ENCODE results near the gene MSL2.

MSL2 gene

DNA sequence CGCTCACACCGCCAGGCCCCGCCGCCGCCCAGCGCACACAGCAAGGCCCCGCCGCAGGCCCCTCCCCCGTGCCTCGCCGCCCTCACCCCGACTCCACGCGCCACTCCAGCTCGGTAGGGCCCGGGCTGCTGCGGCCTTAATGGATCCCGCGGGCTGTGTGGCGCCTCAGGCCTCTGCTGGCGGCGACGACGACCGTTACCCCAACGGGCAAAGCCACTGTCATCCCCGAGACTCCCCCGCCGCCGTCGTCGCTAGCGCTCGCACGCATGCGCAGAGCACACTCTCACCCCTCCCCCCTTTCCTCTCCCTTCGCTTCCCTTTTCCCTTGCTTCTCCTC, at the start of gene MSL2:
TSS of gene MSL2 (minus strand) at position 272 of the 337 bp plus-strand sequence. CDS start 1,222 bp downstream, outside the sequence.
- DNase-seq (ENCODE audit: low read depth) = no peak
- no peak for TF ChIP-seq CTCF (IDR thresholded peaks at IDR 0.05; ENCODE audit: insufficient read depth, low read depth, low read length, missing control alignments)

GRCh38 chr3:136245691-136246090, 49.6 kb upstream of the MSL2 start:
- no peak for TF ChIP-seq CTCF (IDR thresholded peaks at IDR 0.05; ENCODE audit: insufficient read depth, low read depth, low read length, missing control alignments)
- DNase-seq (ENCODE audit: low read depth) = no peak
- no peak overlapping the region for H3K4me3 ChIP-seq (ENCODE audit: low read length)

More for the DNA sequence above, at the start of gene MSL2:
- H3K4me3 ChIP-seq (ENCODE audit: low read length) = peak within 1 kb of the TSS; percentile 88

GRCh38 chr3:136239094-136239493, 43.0 kb upstream of the MSL2 start:
- H3K4me3 ChIP-seq (ENCODE audit: low read length) = no peak overlapping the region
- TF ChIP-seq CTCF (IDR thresholded peaks at IDR 0.05; ENCODE audit: insufficient read depth, low read depth, low read length, missing control alignments) = no peak
- no peak for DNase-seq (ENCODE audit: low read depth)

DNA sequence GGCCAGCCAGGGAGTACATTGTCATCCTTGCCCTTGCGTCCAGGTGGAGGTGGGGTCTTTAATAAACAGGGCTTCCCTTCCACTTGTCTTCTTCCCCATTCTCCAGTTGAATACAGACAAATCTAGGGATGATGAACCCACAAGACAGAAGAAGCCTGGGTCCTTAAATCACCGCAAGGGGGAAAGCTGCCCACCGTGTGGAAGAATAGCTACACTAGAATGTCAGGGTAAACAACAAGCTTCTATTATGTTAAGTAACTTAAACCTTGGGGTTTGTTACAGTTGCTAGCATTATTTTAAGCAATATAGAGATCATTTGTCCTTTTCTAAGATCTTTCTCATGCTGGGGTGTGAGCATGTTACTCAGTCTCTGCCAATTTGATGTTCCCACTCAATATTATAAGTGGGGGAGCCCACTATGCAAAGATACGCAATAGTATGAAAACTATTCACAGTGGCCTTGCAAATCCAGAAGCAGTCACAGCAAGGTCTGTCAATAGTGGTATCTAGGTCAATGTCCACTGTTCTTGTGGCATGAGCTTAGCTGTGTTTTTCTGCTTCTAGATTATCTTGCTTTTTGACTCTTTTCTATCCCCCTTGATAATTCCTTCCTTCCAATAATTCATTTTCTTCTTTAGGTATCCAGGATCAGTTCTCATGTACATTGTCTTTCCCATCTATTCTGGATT, 42.0 kb upstream of the MSL2 start:
- no peak for TF ChIP-seq CTCF (IDR thresholded peaks at IDR 0.05; ENCODE audit: insufficient read depth, low read depth, low read length, missing control alignments)
- DNase-seq (ENCODE audit: low read depth) = no peak
- no peak overlapping the region for H3K4me3 ChIP-seq (ENCODE audit: low read length)

DNA sequence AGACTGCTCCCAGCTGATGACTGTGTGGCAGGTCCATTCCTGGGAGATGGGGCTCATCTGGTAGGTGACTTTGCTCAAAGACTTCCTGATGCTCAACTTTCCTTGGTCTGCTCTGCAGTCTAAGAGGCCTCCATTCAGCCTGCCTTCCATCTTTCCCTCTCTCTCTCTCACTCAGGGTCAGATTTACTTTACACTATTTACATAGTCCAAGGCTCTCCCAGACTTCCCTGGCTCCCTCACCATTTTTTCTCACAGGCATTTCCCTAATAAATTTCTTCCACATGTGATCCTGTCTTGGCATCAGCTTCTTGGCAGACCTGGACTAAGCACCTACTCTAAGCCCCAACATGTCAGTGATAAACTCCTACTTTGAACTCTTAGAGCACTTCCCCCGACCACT, 41.0 kb upstream of the MSL2 start:
- no peak overlapping the region for H3K4me3 ChIP-seq (ENCODE audit: low read length)
- TF ChIP-seq CTCF (IDR thresholded peaks at IDR 0.05; ENCODE audit: insufficient read depth, low read depth, low read length, missing control alignments) = no peak
- no peak for DNase-seq (ENCODE audit: low read depth)

DNA sequence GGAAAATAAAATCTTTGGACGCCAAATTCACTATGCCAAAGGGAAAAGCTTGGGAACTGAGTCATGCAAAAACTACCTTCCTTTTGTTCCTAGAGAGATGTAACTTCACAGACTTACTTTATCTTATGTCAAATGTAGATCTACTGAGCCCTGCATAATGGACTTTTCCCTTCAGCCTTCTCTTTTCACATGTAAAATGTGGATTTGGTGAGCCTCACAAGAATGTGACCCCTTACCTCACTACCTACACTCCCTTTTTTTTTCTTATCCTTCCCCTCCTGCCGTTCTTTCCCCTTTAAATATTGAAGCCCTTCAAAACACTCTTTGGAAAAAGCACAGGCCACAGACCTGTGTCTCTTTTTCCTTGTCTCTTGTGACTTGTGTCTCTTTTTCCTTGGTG, 40.0 kb upstream of the MSL2 start:
- TF ChIP-seq CTCF (IDR thresholded peaks at IDR 0.05; ENCODE audit: insufficient read depth, low read depth, low read length, missing control alignments) = no peak
- H3K4me3 ChIP-seq (ENCODE audit: low read length) = no peak overlapping the region
- no peak for DNase-seq (ENCODE audit: low read depth)

DNA sequence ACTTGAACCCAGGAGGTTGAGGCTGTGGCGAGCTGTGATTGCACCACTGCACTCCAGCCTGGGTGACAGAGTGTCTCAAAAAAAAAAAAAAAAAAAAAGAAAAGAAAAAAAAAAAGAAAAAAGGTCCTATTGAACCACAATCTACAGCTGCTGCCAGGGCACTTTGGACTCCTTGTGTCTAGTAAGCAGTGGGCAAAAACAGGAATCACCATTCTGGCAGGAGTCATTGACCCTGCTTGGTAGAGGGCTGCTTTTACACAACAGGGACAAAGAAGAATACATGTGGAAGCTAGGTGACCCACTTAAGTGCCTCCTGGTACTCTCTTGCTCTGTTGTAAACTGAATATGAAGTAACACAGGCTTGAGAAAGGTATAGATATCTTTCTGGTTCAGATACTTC, 39.4 kb upstream of the MSL2 start:
- no peak overlapping the region for H3K4me3 ChIP-seq (ENCODE audit: low read length)
- no peak for TF ChIP-seq CTCF (IDR thresholded peaks at IDR 0.05; ENCODE audit: insufficient read depth, low read depth, low read length, missing control alignments)
- no peak for DNase-seq (ENCODE audit: low read depth)
